ENCODE results near the gene TUBG2. TPM values are rescaled to one million over a fixed set of nuclear protein-coding genes. Genes with fewer than 3 reads are reported as not detected.

The TUBG2 gene
- total and polyA plus RNA-seq, 2 of the 8 experiments (the other 6 are each of a cell fraction or from before 2014, with no cell fraction given) = 14.8 to 16.6 TPM

GRCh38 chr17:42670789-42671657 lies 11.9 kb downstream of the TUBG2 start (continued):
- TF ChIP-seq CREB1 (IDR thresholded peaks at IDR 0.05) (no peak), KDM4A (IDR thresholded peaks at IDR 0.05; ENCODE audit: low read depth, low read length, severe bottlenecking) (no peak)
